ENCODE data around the gene FBXO4. TPM values are rescaled to one million over a fixed set of nuclear protein-coding genes. Genes with fewer than 3 reads are reported as not detected.

Gene FBXO4
- total RNA-seq, 1 experiment from 2014 or later, result 9.0 TPM

- TF ChIP-seq ZBTB33 (IDR thresholded peaks at IDR 0.05; ENCODE audit: extremely low read depth, insufficient replicate concordance, low read length) (peak; percentile 34), YY1 (IDR thresholded peaks at IDR 0.05; ENCODE audit: extremely low read depth, insufficient replicate concordance, low read depth, low read length) (peak; percentile 74), EGR1 (IDR thresholded peaks at IDR 0.05; ENCODE audit: low read depth) (peak; percentile 23; the same call in 1 of the 2 replicates), SRF (IDR thresholded peaks at IDR 0.05; ENCODE audit: low read depth) (no peak), POLR2AphosphoS5 (IDR thresholded peaks at IDR 0.05; ENCODE audit: low read depth, low read length) (peak; percentile 76), CEBPB (IDR thresholded peaks at IDR 0.05; ENCODE audit: low read depth) (no peak), ELF1 (IDR thresholded peaks at IDR 0.05; ENCODE audit: borderline replicate concordance, low read depth) (no peak), ZFX (IDR thresholded peaks at IDR 0.05) (peak; percentile 97)
Measured at GRCh38 chr5:41924872-41925554, at the start of gene FBXO4 (continued).

- BruUV-seq (replicated peaks), result no TSS peak
Measured at GRCh38 chr5:41876678-41877077, 48.4 kb upstream of the FBXO4 start.

More at GRCh38 chr5:41876678-41877077, 48.4 kb upstream of the FBXO4 start:
- CTCF ChIA-PET, result no interaction called here
- Histone ChIP-seq H3K4me1 (ENCODE audit: control insufficient read depth in 1 of 2, insufficient read depth in 2 of 2, low read length in 2 of 2) (no peaks in the 10 kb centered on the region), H3K79me2 (ENCODE audit: insufficient read depth, low read length) (no peaks in the 10 kb centered on the region), H2AFZ (ENCODE audit: low read depth, low read length, poor library complexity, severe bottlenecking) (no peak overlapping the region), H3K27ac (ENCODE audit: low read depth, low read length) (no peak overlapping the region), H4K20me1 (ENCODE audit: insufficient read depth) (no peaks in the 10 kb centered on the region), H3K4me3 (replicated peaks in 1 of 2; ENCODE audit: low read depth in 1 of 2, low read length in 2 of 2) (no peak overlapping the region), H3K36me3 (ENCODE audit: control insufficient read depth in 1 of 2, insufficient read depth in 2 of 2, low read length in 2 of 2) (no peaks in the 10 kb centered on the region), H3K9me3 (ENCODE audit: control insufficient read depth in 1 of 2, insufficient read depth in 1 of 2, low read depth in 1 of 2, low read length in 2 of 2) (no peaks in the 10 kb centered on the region), H3K9me2 (ENCODE audit: insufficient read depth) (no peaks in the 10 kb centered on the region), H3K27me3 (ENCODE audit: insufficient read depth, low read length) (no peaks in the 10 kb centered on the region), H3K4me2 (ENCODE audit: low read length) (no peak overlapping the region), H3K9ac (ENCODE audit: low read length) (no peak overlapping the region)
- ATAC-seq (no peak), DNase-seq (ENCODE audit: low read depth, low spot score) (no peak)
- intact Hi-C loops (cut with micrococcal nuclease), result no loop called here
- POLR2A ChIA-PET, result no interaction called here
- RAD21 ChIA-PET (ENCODE audit: low non-redundant PET in 1 of 2, low total read pairs in 2 of 2, uncharacterized antibody in 2 of 2, unreplicated experiment in 2 of 2), result no interaction called here
- TF ChIP-seq ZFX (IDR thresholded peaks at IDR 0.05) (no peak), ATF3 (IDR thresholded peaks at IDR 0.05) (no peak), ZNF274 (IDR thresholded peaks at IDR 0.05; ENCODE audit: low read depth, low read length) (no peak), CTCF (IDR thresholded peaks at IDR 0.05 in 2 of 3, conservative IDR thresholded peaks at IDR 0.05 in 1 of 3; ENCODE audit: borderline replicate concordance in 1 of 3, insufficient read depth in 1 of 3, low read depth in 2 of 3, low read length in 2 of 3) (no peak), SP1 (IDR thresholded peaks at IDR 0.05; ENCODE audit: low read depth) (no peak), SRF (IDR thresholded peaks at IDR 0.05; ENCODE audit: low read depth) (no peak), EZH2 (IDR thresholded peaks at IDR 0.05) (no peak), ZBTB33 (IDR thresholded peaks at IDR 0.05; ENCODE audit: extremely low read depth, insufficient replicate concordance, low read length) (no peak), POLR2AphosphoS5 (IDR thresholded peaks at IDR 0.05; ENCODE audit: low read depth, low read length) (no peak), CBX3 (IDR thresholded peaks at IDR 0.05; ENCODE audit: low read depth) (no peak), POLR2A (IDR thresholded peaks at IDR 0.05; ENCODE audit: borderline replicate concordance, extremely low read depth, insufficient read depth, insufficient read length) (no peak), MAX (IDR thresholded peaks at IDR 0.05) (no peak), TCF7L2 (IDR thresholded peaks at IDR 0.05; ENCODE audit: borderline replicate concordance, extremely low read depth, insufficient read depth, insufficient read length) (no peak)
